NK-92 treated with Interleukin-12 subunit alpha and Interleukin-12 subunit beta, amount 100 ng/mL, for 24 hours (cell line): ENCODE measurements around the gene TMEFF2.

Experiments used
- DNase-seq: peaks from one replicate; lab custom pipeline; 2025; lab: John Stamatoyannopoulos, UW

Gene TMEFF2

DNA sequence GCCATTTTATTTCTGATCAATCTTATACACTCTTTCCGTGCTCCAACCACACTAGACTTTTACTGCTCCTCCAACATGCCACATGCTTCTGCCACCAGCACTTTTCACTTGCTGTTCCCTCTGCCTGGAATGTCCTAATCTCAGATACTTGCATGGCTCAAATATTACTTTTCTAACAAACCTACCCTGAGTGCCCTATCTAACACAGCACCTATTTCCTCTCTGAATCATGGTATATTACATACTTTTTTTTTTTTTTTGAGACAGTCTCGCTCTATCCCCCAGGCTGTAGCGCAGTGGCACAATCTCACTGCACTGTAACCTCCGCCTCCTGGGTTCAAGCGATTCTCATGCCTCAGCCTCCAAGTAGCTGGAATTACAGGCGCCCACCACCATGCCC, 181.5 kb downstream of the TMEFF2 start:
- no peak for DNase-seq

DNA sequence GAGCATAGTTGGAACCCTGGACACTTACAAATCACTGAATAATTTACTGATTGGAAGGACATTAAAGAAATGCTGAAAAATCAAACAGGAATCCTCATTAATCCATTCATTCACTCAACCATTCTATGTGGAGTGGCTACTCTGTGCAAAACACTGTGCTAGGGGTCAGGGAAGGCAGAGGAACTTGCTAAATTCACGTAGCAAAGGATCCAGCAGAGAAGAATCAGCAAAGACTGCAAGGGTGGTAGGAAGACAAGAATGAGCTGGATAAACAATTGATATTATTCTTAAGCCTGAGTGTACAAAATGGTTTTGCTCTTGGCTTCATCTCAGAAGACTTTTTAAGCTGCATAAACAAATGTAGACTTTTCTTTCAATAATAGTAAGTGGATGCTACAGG, 183.5 kb downstream of the TMEFF2 start:
- no peak for DNase-seq

DNA sequence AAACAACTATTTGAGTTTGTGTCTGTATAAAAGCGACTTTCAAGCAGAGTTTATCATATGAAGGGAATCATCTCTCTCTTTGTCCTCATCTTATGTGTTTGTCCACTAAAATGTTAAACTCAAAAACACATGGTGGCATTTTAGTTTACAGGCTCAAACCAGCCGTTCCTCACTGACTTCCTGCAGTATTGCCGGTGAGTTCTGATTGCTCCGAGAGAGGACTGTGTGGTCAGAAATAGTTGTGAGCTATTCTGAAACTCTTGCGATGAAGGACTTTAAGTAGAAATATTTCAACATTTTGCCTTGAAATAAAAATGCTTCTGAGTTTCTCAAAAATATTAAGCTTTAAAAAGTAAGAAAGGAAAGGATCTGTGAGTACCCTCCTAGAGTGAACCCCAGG, 184.7 kb downstream of the TMEFF2 start:
- no peak for DNase-seq

DNA sequence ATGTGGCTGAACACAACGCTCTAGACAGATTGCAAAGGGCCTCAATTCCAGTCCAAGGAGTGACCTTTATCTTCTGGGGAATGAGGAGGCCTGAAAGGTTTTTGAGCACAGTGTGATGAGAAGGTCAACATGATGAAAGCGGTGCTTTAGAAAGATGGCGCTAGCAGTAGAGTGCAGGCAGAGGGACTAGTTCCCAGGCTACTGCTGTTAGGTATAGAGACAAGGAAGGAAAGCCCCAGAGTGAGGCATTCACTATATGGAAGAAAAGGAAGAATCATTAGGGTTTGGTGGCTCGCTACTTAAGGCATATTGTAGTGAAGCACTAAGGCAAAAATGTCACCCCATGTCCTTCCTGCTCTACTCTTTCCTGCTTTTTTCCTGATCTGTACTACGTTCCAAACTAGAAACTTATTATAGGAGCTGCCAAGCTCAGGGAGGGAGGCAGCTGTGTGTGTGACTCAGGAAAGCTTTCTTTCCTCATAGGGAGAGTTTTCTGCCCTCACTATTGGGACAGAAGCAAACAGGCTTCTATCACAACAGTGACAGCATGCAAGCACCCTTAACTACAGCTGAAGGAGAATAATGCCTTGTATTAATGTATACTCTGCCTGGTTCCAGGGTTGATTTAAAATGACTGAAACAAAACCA, 187.0 kb downstream of the TMEFF2 start:
- no peak for DNase-seq

DNA sequence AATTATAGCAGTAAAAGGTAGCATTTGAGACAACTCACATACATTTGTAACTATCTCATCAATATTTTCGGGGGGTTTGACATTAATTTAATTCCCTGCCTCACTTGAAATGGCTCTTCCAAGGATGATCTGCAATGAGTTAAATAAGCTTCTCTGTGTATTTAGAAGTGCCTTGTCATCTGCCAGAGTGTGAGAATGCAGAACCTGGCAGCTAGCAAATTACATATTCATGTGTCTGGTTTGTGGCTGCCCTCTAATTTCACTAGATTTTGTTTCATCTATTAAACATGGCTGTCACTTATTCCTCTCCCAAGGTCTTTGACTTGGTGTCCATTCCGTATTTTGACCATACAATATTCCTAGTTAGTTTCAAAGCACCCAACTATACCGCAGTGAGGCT, 189.5 kb downstream of the TMEFF2 start:
- no peak for DNase-seq

DNA sequence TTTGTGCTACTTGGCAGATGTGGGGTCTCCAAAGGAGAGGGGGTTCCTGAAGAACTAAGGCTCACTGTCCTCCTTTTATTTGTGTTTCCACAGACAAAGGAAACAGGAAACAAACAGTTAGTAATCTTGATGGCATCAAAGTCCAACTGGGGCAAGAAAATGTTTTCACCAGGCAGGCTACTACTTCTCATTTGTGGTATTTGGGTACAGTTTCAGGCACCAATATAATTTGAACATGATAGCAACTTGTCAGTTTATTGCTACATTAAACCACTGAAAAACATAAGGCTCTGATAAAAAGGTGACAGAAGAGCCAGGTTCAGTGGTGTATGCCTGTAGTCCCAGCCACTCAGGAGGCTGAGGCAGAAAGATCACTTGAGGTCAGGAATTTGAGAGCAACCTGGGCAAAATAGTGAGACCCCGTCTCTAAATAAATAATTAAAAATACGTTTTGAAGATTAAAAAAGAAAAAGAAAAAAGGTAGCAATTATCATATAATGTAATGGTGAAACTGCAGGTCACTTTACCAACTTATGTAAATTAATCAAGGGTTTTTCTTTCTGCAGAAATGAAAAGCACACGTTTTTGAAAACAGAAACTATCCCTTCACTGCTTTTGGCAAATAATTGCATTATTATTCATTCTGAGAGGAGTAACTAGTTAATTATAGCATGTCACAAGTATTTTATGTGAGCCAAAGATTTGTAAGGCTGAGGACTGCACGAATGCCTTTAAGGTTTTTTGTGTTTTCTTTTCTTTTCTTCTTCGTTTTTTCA, 190.4 kb downstream of the TMEFF2 start:
- no peak for DNase-seq

DNA sequence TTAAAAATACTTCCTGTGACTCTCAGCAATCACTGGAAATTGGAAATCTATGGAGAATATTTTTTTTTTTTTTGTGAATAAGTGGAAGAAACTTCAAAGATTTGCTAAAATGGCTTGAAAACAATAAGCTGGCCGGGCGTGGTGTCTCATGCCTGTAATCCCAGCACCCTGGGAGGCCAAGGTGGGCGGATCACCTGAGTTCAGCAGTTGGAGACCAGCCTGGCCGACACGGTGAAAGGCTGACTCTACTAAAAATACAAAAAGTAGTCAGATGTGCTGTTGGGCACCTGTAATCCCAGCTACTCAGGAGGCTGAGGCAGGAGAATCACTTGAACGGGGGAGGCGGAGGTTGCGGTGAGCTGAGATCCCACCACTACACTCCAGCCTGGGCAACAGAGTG, 192.3 kb downstream of the TMEFF2 start:
- DNase-seq, result no peak

DNA sequence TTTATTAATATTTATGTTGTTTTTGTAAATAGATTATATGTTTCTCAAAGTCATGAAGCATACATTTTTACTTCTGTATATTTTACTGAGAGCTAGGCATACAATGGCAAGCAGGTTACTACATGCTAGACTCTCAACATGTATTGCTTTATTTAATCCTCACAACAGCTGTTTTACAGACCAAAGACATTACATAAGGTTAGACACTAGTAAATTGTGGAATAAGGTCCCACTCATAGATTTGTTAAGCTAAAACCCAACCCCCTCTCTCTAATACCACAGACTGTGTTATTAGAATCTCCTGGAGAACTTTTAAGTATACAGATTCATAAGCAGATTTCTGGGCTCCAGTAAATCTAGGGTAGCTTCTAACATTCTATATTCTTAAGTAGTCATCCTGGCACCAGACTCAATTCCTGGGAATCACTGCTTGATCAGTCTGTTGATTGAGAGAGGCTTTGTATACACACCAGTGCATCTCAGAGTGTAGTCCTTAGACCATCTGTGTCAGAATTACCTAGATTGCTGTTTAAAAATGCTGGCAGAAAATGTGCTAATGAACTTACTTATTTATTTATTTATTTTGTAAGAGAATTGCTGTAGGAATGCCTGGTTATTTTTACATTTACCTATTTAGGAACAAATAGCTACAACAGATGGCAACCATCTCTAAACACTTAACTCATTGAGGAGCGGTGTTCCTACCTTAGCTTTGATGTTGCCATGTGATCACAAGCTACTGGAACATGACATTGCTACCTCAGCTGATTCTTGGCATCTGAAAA, 194.3 kb downstream of the TMEFF2 start:
- no peak for DNase-seq

DNA sequence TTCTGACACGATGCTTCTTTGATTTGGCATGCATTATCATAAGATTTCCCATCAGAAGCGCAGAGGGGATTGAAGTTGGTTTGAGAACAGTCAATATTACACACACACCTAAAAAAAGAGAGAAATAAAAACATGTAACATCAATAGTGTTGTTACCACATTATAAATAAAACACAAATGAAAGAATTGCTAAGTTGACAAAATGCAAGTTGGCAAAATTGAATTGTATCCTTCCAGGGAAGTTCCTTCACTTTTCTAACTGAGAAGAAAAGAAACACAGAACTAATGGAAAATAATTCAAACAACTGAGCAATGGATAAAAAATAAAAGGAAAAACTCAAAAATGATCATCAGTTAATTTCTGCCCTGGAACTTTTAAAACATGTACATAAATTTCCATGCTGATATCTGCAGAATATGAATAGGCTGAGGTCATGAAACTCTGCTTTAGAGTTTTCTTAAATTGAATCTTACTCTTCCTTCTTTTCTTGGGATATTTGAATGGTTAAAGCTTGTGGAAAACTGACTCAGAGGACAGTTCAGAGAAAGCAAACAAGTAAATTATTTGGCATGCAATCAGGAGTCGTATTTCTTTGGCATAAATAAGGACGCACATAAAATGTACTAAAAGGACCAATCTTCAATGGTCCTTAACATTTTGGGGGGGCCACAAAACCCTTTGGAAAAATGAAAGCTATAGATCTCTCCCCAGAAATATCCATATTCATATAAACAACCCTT, 195.5 kb downstream of the TMEFF2 start:
- no peak for DNase-seq

DNA sequence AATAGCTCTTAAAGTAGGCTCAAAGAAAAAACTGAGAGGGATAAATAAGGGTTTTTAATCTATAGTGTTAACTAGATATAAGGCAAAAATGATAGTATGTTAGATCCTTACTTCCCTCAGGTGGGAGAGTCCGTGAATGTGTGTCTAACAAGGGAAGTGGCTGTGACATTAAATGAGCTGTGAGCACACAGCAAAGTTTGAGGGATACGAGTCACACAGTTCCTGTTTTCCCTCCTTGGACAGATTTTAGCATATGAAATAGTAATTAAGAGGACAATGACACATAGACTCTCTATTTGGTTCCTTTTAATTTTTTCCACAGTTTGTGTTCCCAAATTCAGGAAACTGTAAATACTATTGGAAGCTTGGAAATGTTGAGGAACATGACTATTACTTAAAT, 199.4 kb downstream of the TMEFF2 start:
- DNase-seq, result no peak

DNA sequence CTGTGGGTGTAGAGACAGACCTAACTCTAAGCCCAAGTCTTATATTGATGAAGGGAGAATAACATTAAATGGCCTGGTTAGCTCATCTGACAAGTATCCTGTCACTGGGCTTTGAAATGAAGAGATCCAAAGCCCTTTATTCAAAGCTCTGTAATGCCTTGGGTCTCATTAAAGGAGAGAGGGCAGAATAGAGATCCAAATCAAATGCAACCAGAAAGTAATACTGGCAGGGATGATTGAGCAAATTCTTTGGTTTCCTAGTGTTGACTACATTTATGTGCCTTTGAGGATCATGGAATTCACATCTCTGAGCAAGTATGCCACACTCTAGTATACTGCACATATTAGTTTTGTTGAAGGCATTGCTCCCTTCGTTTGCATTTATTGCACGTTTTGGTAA, 200.0 kb downstream of the TMEFF2 start:
- DNase-seq, result no peak

DNA sequence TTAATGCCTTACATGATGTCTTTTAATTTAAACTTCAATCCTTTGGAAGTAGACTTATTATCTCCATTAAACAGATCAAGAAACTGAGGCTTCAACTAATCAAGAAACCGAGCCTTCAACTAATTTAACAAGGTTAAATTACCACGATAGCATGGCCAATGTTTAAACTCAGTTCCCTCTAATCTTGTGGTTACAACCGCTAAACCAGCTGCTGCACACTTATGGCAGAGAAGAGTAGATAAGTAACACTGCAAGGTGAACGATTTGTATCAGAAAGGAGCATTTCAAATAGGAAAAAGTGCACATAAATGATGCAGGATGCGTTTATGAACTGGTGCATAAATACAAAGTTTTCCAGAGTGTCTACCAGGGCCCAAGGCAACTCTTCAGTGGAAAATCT, 203.3 kb downstream of the TMEFF2 start:
- DNase-seq, result no peak

DNA sequence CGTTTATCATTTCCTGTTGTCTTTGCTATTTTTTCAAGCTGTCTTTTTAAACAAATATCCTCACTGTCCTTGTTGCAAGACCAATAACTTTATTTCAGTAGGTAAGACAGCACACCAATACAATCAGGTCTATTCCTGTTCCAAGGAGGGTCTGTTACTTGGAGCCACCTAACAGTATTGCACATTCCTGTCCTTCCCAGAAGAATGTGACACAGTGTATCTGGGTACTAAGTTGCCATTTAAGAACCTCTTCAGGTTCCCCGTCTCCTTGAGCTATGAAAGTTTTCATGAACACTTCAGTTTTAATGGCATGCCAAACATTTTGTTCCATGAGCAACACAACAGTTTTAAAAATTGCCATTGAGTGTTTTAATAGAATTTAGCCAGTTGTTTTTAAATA, 209.0 kb downstream of the TMEFF2 start:
- no peak for DNase-seq

DNA sequence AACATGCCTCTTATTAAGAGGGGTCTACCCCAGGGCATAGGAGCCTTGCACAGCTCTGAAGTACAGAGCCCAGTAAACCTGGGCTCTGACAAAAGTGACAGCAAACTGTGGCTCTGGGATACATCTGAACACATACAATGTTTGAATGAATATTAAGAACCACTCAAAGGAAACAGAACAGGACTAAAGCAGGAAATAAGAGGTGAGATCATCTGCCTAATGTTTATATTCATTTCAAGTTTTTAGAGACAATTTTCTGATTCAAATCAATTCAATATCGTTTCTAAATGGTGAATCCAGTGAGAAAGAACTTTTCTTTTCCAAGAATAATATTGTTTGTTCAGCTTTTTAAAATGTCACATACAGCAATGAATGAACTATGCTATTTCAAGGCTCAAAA, 211.1 kb downstream of the TMEFF2 start:
- DNase-seq, result no peak

DNA sequence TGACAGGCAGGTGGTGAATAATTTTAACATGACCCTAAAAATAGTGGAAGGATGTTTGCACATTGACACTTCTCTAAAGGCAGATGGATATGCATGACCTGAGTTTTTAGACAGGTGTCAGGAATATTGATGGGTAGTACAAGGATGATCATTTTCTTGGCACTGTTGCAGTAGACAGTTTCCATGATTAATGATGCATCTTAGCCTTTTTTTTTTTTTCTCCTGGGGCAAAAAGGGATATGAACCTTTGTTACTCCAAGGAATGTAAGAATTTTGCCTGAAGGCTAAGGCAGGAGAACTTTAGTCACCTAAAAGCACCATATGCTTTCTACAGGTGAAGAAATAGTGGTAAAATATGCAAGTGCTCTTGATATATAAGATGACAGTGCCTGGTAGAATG, 211.5 kb downstream of the TMEFF2 start:
- no peak for DNase-seq

DNA sequence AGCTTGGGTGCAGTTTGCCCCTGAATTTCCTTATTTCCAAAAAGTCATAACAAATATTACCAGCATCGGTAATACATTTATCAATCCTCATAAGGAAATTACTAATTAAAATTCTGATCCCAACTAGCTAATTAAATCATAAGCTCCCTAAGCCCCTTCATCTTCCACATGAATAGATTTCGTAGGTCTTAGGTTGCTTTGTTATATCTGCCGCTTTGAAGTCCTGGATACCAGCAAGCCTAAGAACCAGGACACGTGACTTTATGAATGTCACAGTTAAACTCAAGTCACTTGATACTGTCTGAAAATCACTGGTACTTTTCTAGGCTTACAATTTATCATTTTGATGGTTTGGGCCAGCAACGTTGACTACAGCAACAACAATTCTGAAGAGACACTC, 213.0 kb downstream of the TMEFF2 start:
- no peak for DNase-seq

DNA sequence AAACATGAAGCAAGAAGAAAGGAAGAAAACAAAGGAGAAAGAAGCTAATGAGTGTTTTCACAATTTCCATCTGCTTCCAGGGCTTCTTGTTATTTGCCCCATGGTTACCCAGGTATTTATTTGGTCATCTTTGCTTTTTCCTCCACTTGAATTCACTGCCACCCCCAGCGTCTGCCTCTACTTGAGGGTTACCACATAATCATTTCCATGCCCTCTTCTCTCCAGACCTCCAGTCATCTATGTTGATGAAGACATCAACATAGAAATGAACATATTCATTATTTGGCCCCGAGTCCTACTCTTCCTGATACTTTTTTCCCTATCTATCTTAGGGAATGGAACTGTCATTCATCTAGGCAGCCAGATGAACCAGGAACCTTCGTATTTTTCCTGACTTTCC, 214.2 kb downstream of the TMEFF2 start:
- no peak for DNase-seq

DNA sequence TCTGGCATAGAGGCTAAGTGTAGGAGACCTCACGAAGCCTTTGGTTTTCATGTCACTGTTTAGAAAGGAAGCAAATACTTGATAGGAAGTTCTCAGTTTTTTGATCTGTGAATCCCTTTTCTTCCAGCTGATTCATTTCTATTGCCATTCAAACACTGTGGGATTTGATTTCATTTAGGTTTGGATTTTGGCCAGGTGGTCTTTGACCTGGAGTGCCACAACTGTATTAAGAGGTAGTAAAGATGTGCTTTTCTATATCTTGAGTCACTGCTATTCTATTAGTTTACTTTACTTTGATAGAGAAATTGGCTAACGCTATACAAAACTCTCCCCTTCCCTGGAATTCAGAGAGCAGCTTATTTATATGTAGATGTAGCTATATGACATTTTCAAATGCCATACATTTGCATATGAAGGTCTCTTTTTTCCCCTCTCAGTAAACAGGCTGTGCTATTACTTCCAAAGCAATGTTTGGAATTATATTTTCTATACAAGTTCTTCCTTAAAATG, 215.5 kb downstream of the TMEFF2 start:
- no peak for DNase-seq

DNA sequence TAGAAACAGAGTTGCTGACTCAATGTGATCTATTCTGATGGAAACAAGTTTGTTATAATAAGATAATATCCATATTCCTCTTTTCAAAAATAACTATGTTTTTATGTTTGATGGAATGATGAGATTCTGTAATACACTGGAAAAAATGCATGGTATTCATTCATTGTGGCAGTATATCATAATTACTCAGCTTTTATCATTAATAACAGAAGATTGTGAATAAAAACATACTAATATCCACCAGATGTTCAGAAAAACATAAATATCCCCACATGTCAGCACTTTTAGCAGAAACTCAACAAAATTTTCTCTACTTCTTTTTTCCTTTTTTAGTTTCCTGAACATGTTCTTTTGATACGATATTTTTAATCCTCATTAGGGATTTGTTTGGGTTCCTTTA, 217.0 kb downstream of the TMEFF2 start:
- DNase-seq, result no peak

DNA sequence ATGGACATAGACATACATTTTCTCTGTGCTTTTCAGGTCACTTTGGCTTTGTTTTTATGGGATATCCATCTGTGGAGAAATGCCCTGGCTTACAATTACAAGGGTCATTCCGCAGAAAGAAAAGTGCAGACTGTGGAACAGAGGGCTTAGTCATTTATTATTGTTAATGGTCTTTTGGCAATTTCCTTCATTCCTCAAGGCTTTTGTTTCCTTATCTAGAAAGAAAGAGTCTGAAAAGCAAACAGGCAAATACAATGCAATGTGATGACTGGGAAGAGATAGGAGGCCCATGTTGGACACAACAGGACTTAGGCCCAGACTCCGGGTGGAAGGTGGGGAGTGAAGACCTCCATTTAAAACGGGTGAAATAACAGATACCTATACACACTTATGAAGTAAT, 218.3 kb downstream of the TMEFF2 start:
- no peak for DNase-seq

DNA sequence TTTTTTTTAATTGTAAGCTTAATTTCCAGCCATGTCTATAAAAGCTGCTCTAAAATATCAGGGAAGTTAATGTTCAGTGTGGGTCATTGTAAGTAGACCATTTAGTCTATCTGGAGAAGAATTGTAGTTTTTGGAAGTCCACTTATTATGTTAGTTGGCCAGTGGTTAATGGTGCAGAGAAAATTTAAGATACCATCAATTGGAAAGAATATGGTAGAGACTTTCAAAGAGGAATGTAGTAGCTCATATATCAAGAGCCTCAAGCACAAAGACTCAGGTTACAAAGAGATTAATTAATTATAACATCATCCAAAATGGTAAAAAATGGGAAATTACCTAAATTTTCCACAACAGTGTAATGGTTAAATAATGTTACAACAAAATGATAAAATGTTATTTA, 220.1 kb downstream of the TMEFF2 start:
- no peak for DNase-seq

DNA sequence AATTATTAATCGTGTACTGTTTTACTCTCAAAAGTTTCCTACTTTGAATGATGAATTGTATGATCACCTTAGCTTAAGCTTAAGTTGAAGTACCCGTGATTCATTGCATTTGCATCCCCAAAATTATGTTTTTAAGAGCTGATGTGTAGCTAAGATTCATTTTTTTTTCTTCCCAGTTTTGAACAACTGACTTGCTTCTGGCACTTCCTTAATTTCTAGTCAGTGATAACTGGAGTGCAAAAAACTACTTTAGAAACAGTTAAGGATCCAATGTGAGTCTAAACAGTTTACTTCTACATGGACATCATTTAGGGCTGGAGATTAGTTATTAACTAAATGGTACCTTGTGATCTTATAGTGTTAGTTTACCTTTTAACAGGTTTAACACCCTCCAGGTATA, 223.9 kb downstream of the TMEFF2 start:
- DNase-seq, result no peak
